Epithelial cell of esophagus (primary cell): ENCODE measurements around the gene SAMD3.

Source experiments
- DNase-seq: peaks from one replicate; pipeline ENCODE4 v3.0.0; 2010; ENCODE audit warnings: low read depth
- H3K4me3 ChIP-seq: 2 replicates; pipeline ENCODE4 v1.5.1; 2011; ENCODE audit warnings: mild to moderate bottlenecking, low read length, control low read depth
- CTCF ChIP-seq: IDR thresholded peaks from 2 replicates; pipeline ENCODE4 v1.5.1; 2011; ENCODE audit warnings: low read depth, mild to moderate bottlenecking, low read length, control low read depth, inconsistent platforms; ENCODE audit not compliant: insufficient read depth; ENCODE audit errors: missing control alignments

The SAMD3 gene

GRCh38 chr6:130163266-130163665 lies 59.5 kb downstream of the SAMD3 start:
- DNase-seq: no peak
- H3K4me3 ChIP-seq: no peak overlapping the region
- no peak for TF ChIP-seq CTCF

DNA sequence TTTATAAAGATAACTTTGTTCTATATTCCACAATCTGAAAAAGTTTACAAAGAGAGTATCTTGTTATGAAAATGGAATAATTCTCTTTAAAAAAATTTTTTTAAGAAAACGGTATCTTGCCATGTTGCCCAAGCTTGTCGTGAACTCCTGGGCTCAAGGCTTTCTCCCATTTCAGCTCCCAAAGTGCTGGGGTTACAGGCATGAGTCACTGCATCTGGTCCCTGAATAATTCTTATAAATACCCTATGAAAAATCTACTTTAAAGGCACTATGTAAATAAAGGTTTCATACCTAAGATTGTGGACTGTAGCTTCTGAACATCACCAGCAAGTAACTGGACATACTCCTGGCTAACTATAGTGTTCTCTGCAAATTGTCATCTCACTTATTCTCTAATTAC lies 60.3 kb downstream of the SAMD3 start:
- TF ChIP-seq CTCF: no peak
- no peak for DNase-seq
- no peak overlapping the region for H3K4me3 ChIP-seq

DNA sequence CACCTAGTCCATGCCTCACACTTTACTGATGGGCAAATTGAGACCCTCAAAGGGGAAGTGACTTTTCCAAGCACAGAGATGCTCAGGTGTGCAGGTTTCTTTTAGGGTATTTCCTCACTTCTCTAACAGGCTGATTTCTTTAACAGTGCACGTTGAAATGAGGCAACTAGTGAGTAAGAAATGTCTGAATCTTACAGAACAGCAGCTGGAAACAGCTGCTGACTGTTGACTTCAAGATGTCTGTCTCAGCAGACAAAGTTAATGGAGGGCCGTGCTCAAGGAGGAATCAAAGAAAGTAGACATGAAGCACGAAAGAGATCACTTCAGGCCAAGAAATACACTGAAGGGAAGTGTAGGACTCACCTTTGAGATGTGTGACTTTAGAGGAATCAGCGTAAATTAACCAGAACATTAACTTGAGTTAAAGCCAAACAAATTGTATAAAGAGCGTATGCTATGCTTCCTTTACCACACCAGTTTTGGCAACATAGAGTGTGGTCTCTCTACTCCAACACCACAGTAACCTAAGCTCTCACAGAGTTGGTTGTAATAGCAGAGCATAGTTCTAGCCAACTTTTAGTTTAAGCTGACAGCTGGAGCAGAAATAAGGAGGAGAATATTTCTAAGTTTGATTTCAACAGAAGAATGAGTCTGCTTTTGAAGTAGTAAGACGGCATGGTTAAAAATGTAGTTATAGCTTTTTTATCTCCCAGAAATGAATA lies 60.9 kb downstream of the SAMD3 start:
- H3K4me3 ChIP-seq: no peak overlapping the region
- DNase-seq: no peak
- no peak for TF ChIP-seq CTCF

DNA sequence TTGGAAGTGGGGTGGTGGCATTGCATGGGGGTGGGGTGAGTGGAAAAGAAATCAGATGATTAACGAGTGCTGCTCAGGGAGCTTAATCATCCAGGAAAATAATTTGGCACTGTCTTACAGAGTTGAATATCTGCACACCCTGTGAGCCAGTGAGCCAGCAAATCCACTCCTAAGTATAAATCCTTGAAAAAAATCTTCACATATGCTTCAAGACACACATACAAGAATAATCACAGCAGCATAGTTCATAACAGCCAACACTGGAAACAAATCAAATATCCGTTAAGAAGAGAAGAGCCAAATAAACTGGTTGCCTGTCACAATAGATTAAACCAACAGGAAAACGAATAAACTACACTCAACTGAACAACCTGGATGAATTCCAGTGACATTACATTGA lies 62.8 kb downstream of the SAMD3 start:
- TF ChIP-seq CTCF: no peak
- no peak overlapping the region for H3K4me3 ChIP-seq
- DNase-seq: peak; percentile 30

- DNase-seq: no peak
- H3K4me3 ChIP-seq: no peak overlapping the region
- TF ChIP-seq CTCF: no peak
Measured at GRCh38 chr6:130158548-130158947, 64.2 kb downstream of the SAMD3 start.

DNA sequence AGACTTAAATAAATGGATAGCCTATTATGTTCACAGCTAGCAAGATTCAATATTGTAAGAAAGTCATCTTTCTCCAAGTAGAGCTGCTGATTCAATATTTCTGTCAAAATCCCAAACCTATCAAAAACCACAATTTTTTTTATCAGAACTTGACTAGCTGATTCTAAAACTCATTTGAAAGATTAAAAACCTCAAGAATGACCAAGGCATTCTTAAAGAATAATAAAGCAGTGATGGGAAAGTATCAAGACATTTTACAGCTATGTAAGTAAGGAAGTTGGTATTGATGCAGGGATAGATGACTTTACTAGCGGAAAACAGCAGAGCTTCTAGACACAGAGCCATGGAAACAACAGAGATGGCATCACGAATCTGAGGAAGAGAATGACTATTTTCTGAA lies 64.7 kb downstream of the SAMD3 start:
- TF ChIP-seq CTCF: no peak
- DNase-seq: no peak

GRCh38 chr6:130156908-130157307 lies 65.8 kb downstream of the SAMD3 start:
- no peak overlapping the region for H3K4me3 ChIP-seq
- no peak for TF ChIP-seq CTCF
- DNase-seq: no peak

More for the DNA sequence above, 64.7 kb downstream of the SAMD3 start:
- H3K4me3 ChIP-seq: no peak overlapping the region
